ENCODE data around the gene ZNF76. TPM values are rescaled to one million over a fixed set of nuclear protein-coding genes. Genes with fewer than 3 reads are reported as not detected.

Gene ZNF76
- total RNA-seq, 1 donor from 2014 or later: 57.9 TPM

GRCh38 chr6:35242486-35242885 is 17.0 kb upstream of the ZNF76 start:
- ATAC-seq (ENCODE audit: low read depth) (no peak), DNase-seq (no peak)
- intact Hi-C loops (cut with micrococcal nuclease): loop anchor here (5.0 kb wide), 2 partner anchors 780 to 995 kb away; partner anchors contain the start of gene SMIM29
- no peaks in the 10 kb centered on the region for H3K27me3 Mint-ChIP-seq
- H3K27ac Mint-ChIP-seq: no peak overlapping the region
- no peaks in the 10 kb centered on the region for H3K4me1 Mint-ChIP-seq
- CTCF ChIA-PET: interaction anchor here (1.3 to 3.3 kb wide), 2 partner anchors 17 to 783 kb away, joined by 4 to 12 read pairs; no protein-coding TSS in a partner anchor
- TF ChIP-seq CTCF (IDR thresholded peaks at IDR 0.05): no peak
- POLR2A ChIA-PET: no interaction called here
- H3K4me3 Mint-ChIP-seq: no peak overlapping the region
- peaks cover 15% of the 10 kb centered on the region for H3K36me3 Mint-ChIP-seq (ENCODE audit: low read depth)
- no peaks in the 10 kb centered on the region for H3K9me3 Mint-ChIP-seq

GRCh38 chr6:35242906-35243305 is 16.6 kb upstream of the ZNF76 start:
- CTCF ChIA-PET: no interaction called here
- Mint-ChIP-seq H3K27ac (no peak overlapping the region), H3K36me3 (ENCODE audit: low read depth) (peaks cover 15% of the 10 kb centered on the region), H3K9me3 (no peaks in the 10 kb centered on the region), H3K4me1 (peaks cover 2% of the 10 kb centered on the region), H3K27me3 (no peaks in the 10 kb centered on the region), H3K4me3 (no peak overlapping the region)
- POLR2A ChIA-PET: no interaction called here
- ATAC-seq (ENCODE audit: low read depth): no peak
- no peak for TF ChIP-seq CTCF (IDR thresholded peaks at IDR 0.05)
- no peak for DNase-seq
- intact Hi-C loops (cut with micrococcal nuclease): loop anchor here (5.0 kb wide), 2 partner anchors 781 to 996 kb away; partner anchors contain the start of gene SMIM29

- Mint-ChIP-seq H3K36me3 (ENCODE audit: low read depth) (peaks cover 15% of the 10 kb centered on the region), H3K4me3 (no peak overlapping the region), H3K9me3 (no peaks in the 10 kb centered on the region), H3K27ac (no peak overlapping the region), H3K4me1 (peaks cover 2% of the 10 kb centered on the region), H3K27me3 (no peaks in the 10 kb centered on the region)
- no peak for ATAC-seq (ENCODE audit: low read depth)
- intact Hi-C loops (cut with micrococcal nuclease): loop anchor here (5.0 kb wide), 2 partner anchors 781 to 996 kb away; partner anchors contain the start of gene SMIM29
- ChIA-PET CTCF (no interaction called here), POLR2A (no interaction called here)
- TF ChIP-seq CTCF (IDR thresholded peaks at IDR 0.05): no peak
- no peak for DNase-seq
These were observed 16.1 kb upstream of the ZNF76 start for GRCh38 chr6:35243386-35243958.

- intact Hi-C loops (cut with micrococcal nuclease): loop anchor here (5.0 kb wide), 2 partner anchors 782 to 997 kb away; partner anchors contain the start of gene SMIM29
- ATAC-seq (ENCODE audit: low read depth) (no peak), DNase-seq (no peak)
- peaks cover 2% of the 10 kb centered on the region for H3K4me1 Mint-ChIP-seq
- H3K36me3 Mint-ChIP-seq (ENCODE audit: low read depth): peaks cover 15% of the 10 kb centered on the region
- ChIA-PET POLR2A (no interaction called here), CTCF (interaction anchor here (1.4 kb wide), 1 partner anchor 14 kb away, joined by 3 read pairs; no protein-coding TSS in a partner anchor)
- H3K9me3 Mint-ChIP-seq: no peaks in the 10 kb centered on the region
- H3K27ac Mint-ChIP-seq: no peak overlapping the region
- H3K27me3 Mint-ChIP-seq: no peaks in the 10 kb centered on the region
- H3K4me3 Mint-ChIP-seq: no peak overlapping the region
- no peak for TF ChIP-seq CTCF (IDR thresholded peaks at IDR 0.05)
These were observed 15.0 kb upstream of the ZNF76 start for GRCh38 chr6:35244551-35244950.

GRCh38 chr6:35247642-35248231 is 11.8 kb upstream of the ZNF76 start:
- DNase-seq (no peak), ATAC-seq (ENCODE audit: low read depth) (no peak)
- no peaks in the 10 kb centered on the region for H3K9me3 Mint-ChIP-seq
- peaks cover 16% of the 10 kb centered on the region for H3K36me3 Mint-ChIP-seq (ENCODE audit: low read depth)
- ChIA-PET CTCF (no interaction called here), POLR2A (no interaction called here)
- no peak overlapping the region for H3K4me3 Mint-ChIP-seq
- no peak overlapping the region for H3K27ac Mint-ChIP-seq
- TF ChIP-seq CTCF (IDR thresholded peaks at IDR 0.05): no peak
- intact Hi-C loops (cut with micrococcal nuclease): no loop called here
- no peaks in the 10 kb centered on the region for H3K27me3 Mint-ChIP-seq
- peaks cover 2% of the 10 kb centered on the region for H3K4me1 Mint-ChIP-seq

Measured in activated B cell treated with CpG ODN at 0.5 μM for 24 hours (primary cell).